HL-60 (cell line): ENCODE data around the gene DFFA.
A peak's percentile ranks its signal among the peaks of the same experiment; 100 is the strongest.

Source experiments
- DNase-seq, 2 experiments: peaks; one replicate each; pipeline ENCODE4 v3.0.0-alpha.2; 2010 to 2020; ENCODE audit warnings: low read depth in 1 of 2, low spot score in 1 of 2
- H3K27ac ChIP-seq: fragments of 250-450 bp; sonication (Bioruptor Pico); replicated peaks from 2 replicates; pipeline ENCODE4 v1.5.1; 2020; ENCODE audit warnings: mild to moderate bottlenecking, moderate library complexity
- H3K27me3 ChIP-seq: fragments of 250-450 bp; sonication (Bioruptor Pico); 2 replicates; pipeline ENCODE4 v1.5.1; 2021; ENCODE audit warnings: mild to moderate bottlenecking, moderate library complexity; ENCODE audit not compliant: insufficient read depth, poor library complexity, severe bottlenecking
- H3K4me3 ChIP-seq: replicated peaks from 2 replicates; pipeline ENCODE4 v1.5.1; 2011; ENCODE audit warnings: mild to moderate bottlenecking, control low read depth, low read length; ENCODE audit not compliant: insufficient read depth
- CTCF ChIP-seq: IDR thresholded peaks from one replicate; pipeline ENCODE4 v1.5.1; 2011; ENCODE audit warnings: low read length, control low read depth, inconsistent platforms; ENCODE audit not compliant: insufficient read depth
- GABPA ChIP-seq: IDR thresholded peaks from 2 replicates; pipeline ENCODE4 v1.6.1; 2012; ENCODE audit warnings: low read depth
- POLR2AphosphoS5 ChIP-seq: IDR thresholded peaks from 2 replicates; pipeline ENCODE4 v1.6.1; 2012; ENCODE audit warnings: low read depth
- REST ChIP-seq: IDR thresholded peaks from 2 replicates; pipeline ENCODE4 v1.6.1; 2012; ENCODE audit warnings: low read depth; ENCODE audit not compliant: insufficient replicate concordance
- SPI1 ChIP-seq: IDR thresholded peaks from 2 replicates; pipeline ENCODE4 v1.6.1; 2012; ENCODE audit warnings: low read depth, mild to moderate bottlenecking, borderline replicate concordance

DFFA gene

GRCh38 chr1:10432910-10433700 is 39.2 kb downstream of the DFFA start:
- Histone ChIP-seq H3K4me3 (no peak overlapping the region), H3K27ac (no peak overlapping the region), H3K27me3 (no peaks in the 10 kb centered on the region)
- TF ChIP-seq CTCF (no peak), GABPA (no peak), REST (no peak), POLR2AphosphoS5 (no peak), SPI1 (no peak)
- no peak for DNase-seq

- Histone ChIP-seq H3K27me3 (no peaks in the 10 kb centered on the region), H3K27ac (peak overlapping the region; percentile 82), H3K4me3 (peak overlapping the region; percentile 98)
- peak in 1 of 2 experiments; percentile 25 for DNase-seq
- TF ChIP-seq SPI1 (no peak), CTCF (no peak), POLR2AphosphoS5 (no peak)
Observed at GRCh38 chr1:10431070-10431730, 41.1 kb downstream of the DFFA start.

- Histone ChIP-seq H3K27me3 (no peaks in the 10 kb centered on the region), H3K27ac (peak within 1 kb of the TSS; percentile 82)
Observed at GRCh38 chr1:10430216-10431069, 41.9 kb downstream of the DFFA start, which contains the start of gene CENPS. CENPS (plus strand) TSS chr1:10430433; CDS start chr1:10430518, 85 bp downstream.

More at GRCh38 chr1:10430216-10431069, 41.9 kb downstream of the DFFA start, which contains the start of gene CENPS:
- H3K4me3 ChIP-seq = peak within 1 kb of the TSS; percentile 98
- TF ChIP-seq POLR2AphosphoS5 (peak; percentile 66), CTCF (peak; percentile 92), SPI1 (peak; percentile 47; the same call in 1 of the 2 replicates), REST (no peak)
- peak; percentile 76 to 79 for DNase-seq
